ENCODE measurements around the gene PPT1. TPM values are rescaled to one million over a fixed set of nuclear protein-coding genes. Genes with fewer than 3 reads are reported as not detected.

Gene PPT1
- total and polyA plus RNA-seq, 2 of the 8 experiments (the other 6 are each of a cell fraction or from before 2014, with no cell fraction given) = 77.1 to 150 TPM

DNA sequence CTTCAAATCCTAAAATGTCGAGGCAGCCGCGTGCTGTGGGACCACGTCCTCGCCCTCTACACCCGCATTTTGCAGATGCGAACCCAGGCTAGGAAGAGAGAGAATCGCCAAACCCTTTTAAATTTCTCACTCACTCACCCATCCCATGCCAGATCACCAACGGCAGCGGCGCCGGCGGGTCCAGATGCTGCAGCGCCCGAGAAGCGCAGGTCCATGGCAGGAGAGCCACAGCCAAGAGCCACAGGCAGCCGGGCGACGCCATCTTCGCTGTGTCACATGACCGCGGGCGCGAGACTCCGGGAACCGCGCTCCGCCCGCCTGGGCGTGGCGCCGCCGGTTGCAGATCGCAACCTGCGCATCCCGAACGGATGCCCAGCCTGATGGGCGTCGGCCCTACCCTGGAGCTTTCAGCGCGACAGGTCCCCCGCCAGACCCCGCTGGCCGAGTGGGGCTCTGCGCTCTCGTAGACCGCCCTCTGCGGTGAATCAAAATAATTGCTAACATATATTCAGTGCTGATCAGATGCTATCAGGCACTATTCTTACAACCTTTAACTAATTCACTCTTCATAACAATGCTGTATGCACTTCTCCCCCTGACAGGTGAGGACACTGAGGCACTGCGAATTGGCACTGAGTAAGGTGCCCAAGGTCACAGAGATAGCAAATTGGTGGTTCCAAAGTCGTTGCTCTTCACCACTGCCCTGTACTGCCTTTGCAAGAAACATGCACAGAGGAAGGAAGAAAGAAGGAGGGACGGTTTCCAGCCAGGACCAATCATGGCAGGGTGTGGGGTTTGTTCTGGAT, at the start of gene PPT1 (continued):
- TF ChIP-seq, protein P1, sequence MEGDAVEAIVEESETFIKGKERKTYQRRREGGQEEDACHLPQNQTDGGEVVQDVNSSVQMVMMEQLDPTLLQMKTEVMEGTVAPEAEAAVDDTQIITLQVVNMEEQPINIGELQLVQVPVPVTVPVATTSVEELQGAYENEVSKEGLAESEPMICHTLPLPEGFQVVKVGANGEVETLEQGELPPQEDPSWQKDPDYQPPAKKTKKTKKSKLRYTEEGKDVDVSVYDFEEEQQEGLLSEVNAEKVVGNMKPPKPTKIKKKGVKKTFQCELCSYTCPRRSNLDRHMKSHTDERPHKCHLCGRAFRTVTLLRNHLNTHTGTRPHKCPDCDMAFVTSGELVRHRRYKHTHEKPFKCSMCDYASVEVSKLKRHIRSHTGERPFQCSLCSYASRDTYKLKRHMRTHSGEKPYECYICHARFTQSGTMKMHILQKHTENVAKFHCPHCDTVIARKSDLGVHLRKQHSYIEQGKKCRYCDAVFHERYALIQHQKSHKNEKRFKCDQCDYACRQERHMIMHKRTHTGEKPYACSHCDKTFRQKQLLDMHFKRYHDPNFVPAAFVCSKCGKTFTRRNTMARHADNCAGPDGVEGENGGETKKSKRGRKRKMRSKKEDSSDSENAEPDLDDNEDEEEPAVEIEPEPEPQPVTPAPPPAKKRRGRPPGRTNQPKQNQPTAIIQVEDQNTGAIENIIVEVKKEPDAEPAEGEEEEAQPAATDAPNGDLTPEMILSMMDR (IDR thresholded peaks at IDR 0.05; ENCODE audit: control extremely low read depth in 1 of 3, insufficient read depth in 1 of 3, low read depth in 1 of 3, low read length in 3 of 3) = no peak
- TF ChIP-seq POLR2AphosphoS5 (IDR thresholded peaks at IDR 0.05; ENCODE audit: low read depth, low read length) = peak; percentile 83
- TF ChIP-seq FOSL1 (IDR thresholded peaks at IDR 0.05; ENCODE audit: insufficient read depth, low read depth, low read length) = peak; percentile 37; the same call in 1 of the 2 replicates
- no peak for TF ChIP-seq ZNF274 (IDR thresholded peaks at IDR 0.05; ENCODE audit: borderline replicate concordance, extremely low read depth, low read length)
- TF ChIP-seq RBBP5 (IDR thresholded peaks at IDR 0.05; ENCODE audit: borderline replicate concordance, low read depth, low read length) = peak; percentile 72
- TF ChIP-seq, protein P2, sequence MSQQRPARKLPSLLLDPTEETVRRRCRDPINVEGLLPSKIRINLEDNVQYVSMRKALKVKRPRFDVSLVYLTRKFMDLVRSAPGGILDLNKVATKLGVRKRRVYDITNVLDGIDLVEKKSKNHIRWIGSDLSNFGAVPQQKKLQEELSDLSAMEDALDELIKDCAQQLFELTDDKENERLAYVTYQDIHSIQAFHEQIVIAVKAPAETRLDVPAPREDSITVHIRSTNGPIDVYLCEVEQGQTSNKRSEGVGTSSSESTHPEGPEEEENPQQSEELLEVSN (IDR thresholded peaks at IDR 0.05) = peak; percentile 97
- no peak for TF ChIP-seq NANOG (IDR thresholded peaks at IDR 0.05; ENCODE audit: insufficient read depth, low read depth, low read length, poor library complexity, severe bottlenecking)
- TF ChIP-seq JUND (IDR thresholded peaks at IDR 0.05; ENCODE audit: low read length) = no peak
- TF ChIP-seq, protein P3, sequence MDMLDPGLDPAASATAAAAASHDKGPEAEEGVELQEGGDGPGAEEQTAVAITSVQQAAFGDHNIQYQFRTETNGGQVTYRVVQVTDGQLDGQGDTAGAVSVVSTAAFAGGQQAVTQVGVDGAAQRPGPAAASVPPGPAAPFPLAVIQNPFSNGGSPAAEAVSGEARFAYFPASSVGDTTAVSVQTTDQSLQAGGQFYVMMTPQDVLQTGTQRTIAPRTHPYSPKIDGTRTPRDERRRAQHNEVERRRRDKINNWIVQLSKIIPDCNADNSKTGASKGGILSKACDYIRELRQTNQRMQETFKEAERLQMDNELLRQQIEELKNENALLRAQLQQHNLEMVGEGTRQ (IDR thresholded peaks at IDR 0.05; ENCODE audit: low read length) = peak; percentile 88
- peak in 1 of 2 experiments; percentile 94; a peak in 2 of 4 replicates for TF ChIP-seq HDAC2 (IDR thresholded peaks at IDR 0.05; ENCODE audit: borderline replicate concordance in 1 of 2, low read depth in 2 of 2, low read length in 2 of 2)
- TF ChIP-seq SIRT6 (IDR thresholded peaks at IDR 0.05; ENCODE audit: low read length) = no peak
- TF ChIP-seq, protein P4, sequence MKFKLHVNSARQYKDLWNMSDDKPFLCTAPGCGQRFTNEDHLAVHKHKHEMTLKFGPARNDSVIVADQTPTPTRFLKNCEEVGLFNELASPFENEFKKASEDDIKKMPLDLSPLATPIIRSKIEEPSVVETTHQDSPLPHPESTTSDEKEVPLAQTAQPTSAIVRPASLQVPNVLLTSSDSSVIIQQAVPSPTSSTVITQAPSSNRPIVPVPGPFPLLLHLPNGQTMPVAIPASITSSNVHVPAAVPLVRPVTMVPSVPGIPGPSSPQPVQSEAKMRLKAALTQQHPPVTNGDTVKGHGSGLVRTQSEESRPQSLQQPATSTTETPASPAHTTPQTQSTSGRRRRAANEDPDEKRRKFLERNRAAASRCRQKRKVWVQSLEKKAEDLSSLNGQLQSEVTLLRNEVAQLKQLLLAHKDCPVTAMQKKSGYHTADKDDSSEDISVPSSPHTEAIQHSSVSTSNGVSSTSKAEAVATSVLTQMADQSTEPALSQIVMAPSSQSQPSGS (IDR thresholded peaks at IDR 0.05; ENCODE audit: low read length) = no peak
- TF ChIP-seq CTBP2 (IDR thresholded peaks at IDR 0.05; ENCODE audit: borderline replicate concordance, insufficient read depth, insufficient read length, low read length) = peak; percentile 71
- TF ChIP-seq EP300 (IDR thresholded peaks at IDR 0.05; ENCODE audit: borderline replicate concordance in 1 of 2, low read depth in 2 of 2, low read length in 2 of 2) = no peak
- no peak for TF ChIP-seq BACH1 (IDR thresholded peaks at IDR 0.05; ENCODE audit: low read length)
- no peak for TF ChIP-seq TCF12 (IDR thresholded peaks at IDR 0.05; ENCODE audit: low read depth, low read length)

Measured in H1 (cell line).